HCT116 (cell line): ENCODE results near the gene ABL2. TPM values are rescaled to one million over a fixed set of nuclear protein-coding genes. Genes with fewer than 3 reads are reported as not detected.

ENCODE experiments used
- ATAC-seq: fragments of 200-7000 bp; cut with Tn5 transposase; 2 replicates; pipeline ENCODE4 v1.9.1; 2020; ENCODE audit warnings: mild to moderate bottlenecking, moderate library complexity
- BruUV-seq: library from RNA; stranded (reverse); fragments of 400-500 nt; replicated peaks from 2 replicates; lab custom pipeline; 2021; lab: Mats Ljungman, UMichigan
- CTCF ChIA-PET: fragments of 300-600 bp; sonication (Branson Sonifier 250); formaldehyde crosslinking; loops from one replicate; lab custom pipeline; 2021; ENCODE audit warnings: antibody characterized with exemption; lab: Charles Lee
- POLR2A ChIA-PET: fragments of 300-600, 350-600 bp; sonication (Branson Sonifier 250); formaldehyde crosslinking; loops from one replicate; lab custom pipeline; 2021; ENCODE audit warnings: antibody characterized with exemption; lab: Charles Lee
- RAD21 ChIA-PET, 2 experiments: fragments of 300-600 bp; sonication (Branson Sonifier 250); formaldehyde crosslinking; loops; one replicate each; lab custom pipeline; 2023; ENCODE audit warnings: low total read pairs in 2 of 2; ENCODE audit not compliant: uncharacterized antibody in 2 of 2, unreplicated experiment in 2 of 2, low non-redundant PET in 1 of 2; lab: Charles Lee
- DNase-seq: peaks from one replicate; pipeline ENCODE4 v3.0.0-alpha.2; 2010; ENCODE audit warnings: low read depth, low spot score
- H2AFZ ChIP-seq: fragments of 200-600 bp; shearing (Covaris generic), sonication (generic); 2 replicates; pipeline ENCODE4 v1.6.1; 2017; ENCODE audit warnings: low read depth, mixed run types, mixed read lengths, antibody characterized with exemption, low read length; ENCODE audit not compliant: poor library complexity, severe bottlenecking
- H3K27ac ChIP-seq: 2 replicates; pipeline ENCODE4 v1.5.1; 2012; ENCODE audit warnings: low read depth, low read length
- H3K27me3 ChIP-seq: fragments of 200-600 bp; sonication (generic); 2 replicates; pipeline ENCODE4 v1.6.1; 2016; ENCODE audit warnings: mixed run types, low read length, mixed read lengths; ENCODE audit not compliant: insufficient read depth
- H3K36me3 ChIP-seq, 2 experiments: fragments of 200-500 bp in 1 of 2; fragments of 200-600 bp in 1 of 2; sonication (Bioruptor generic) in 1 of 2; sonication (generic) in 1 of 2; 2 replicates each; pipeline versions ENCODE4 v1.5.1 to v1.6.1; 2014 to 2016; ENCODE audit warnings: low read length in 2 of 2, inconsistent platforms in 1 of 2, mixed read lengths in 1 of 2, mixed run types in 1 of 2; ENCODE audit not compliant: insufficient read depth in 2 of 2, control insufficient read depth in 1 of 2
- H3K4me1 ChIP-seq, 2 experiments: fragments of 200-600 bp in 1 of 2; sonication (generic) in 1 of 2; 2 replicates each; pipeline versions ENCODE4 v1.5.1 to v1.6.1; 2012 to 2017; ENCODE audit warnings: low read length in 2 of 2, inconsistent platforms in 1 of 2, mild to moderate bottlenecking in 1 of 2, mixed read lengths in 1 of 2, mixed run types in 1 of 2, moderate library complexity in 1 of 2; ENCODE audit not compliant: insufficient read depth in 2 of 2, control insufficient read depth in 1 of 2
- H3K4me2 ChIP-seq: fragments of 200-600 bp; sonication (generic); 2 replicates; pipeline ENCODE4 v1.6.1; 2017; ENCODE audit warnings: mixed run types, low read length, mixed read lengths
- H3K4me3 ChIP-seq, 2 experiments: fragments of 200-600 bp in 1 of 2; sonication (generic) in 1 of 2; replicated peaks in 1 of 2; 2 replicates each; pipeline ENCODE4 v1.5.1; 2011 to 2016; ENCODE audit warnings: low read length in 2 of 2, control low read depth in 1 of 2, low read depth in 1 of 2, mild to moderate bottlenecking in 1 of 2, mixed read lengths in 1 of 2, mixed run types in 1 of 2
- H3K79me2 ChIP-seq: fragments of 200-600 bp; sonication (generic); 2 replicates; pipeline ENCODE4 v1.6.1; 2017; ENCODE audit warnings: mild to moderate bottlenecking, mixed run types, low read length, moderate library complexity, mixed read lengths; ENCODE audit not compliant: insufficient read depth
- H3K9ac ChIP-seq: fragments of 200-600 bp; sonication (generic); 2 replicates; pipeline ENCODE4 v1.6.1; 2016; ENCODE audit warnings: low read length, mixed read lengths
- H3K9me2 ChIP-seq: fragments of 200-600 bp; sonication (generic), shearing (Covaris generic); 2 replicates; pipeline ENCODE4 v1.6.1; 2017; ENCODE audit warnings: mixed run types, mild to moderate bottlenecking, moderate library complexity; ENCODE audit not compliant: insufficient read depth
- H3K9me3 ChIP-seq, 2 experiments: fragments of 200-500 bp in 1 of 2; fragments of 200-600 bp in 1 of 2; sonication (Bioruptor generic) in 1 of 2; sonication (generic) in 1 of 2; 2 replicates each; pipeline ENCODE4 v1.6.1; 2014 to 2017; ENCODE audit warnings: low read length in 2 of 2, mixed read lengths in 2 of 2, inconsistent platforms in 1 of 2, low read depth in 1 of 2, mild to moderate bottlenecking in 1 of 2, mixed run types in 1 of 2, moderate library complexity in 1 of 2; ENCODE audit not compliant: control insufficient read depth in 1 of 2, insufficient read depth in 1 of 2
- H4K20me1 ChIP-seq: fragments of 200-600 bp; sonication (generic), shearing (Covaris generic); 2 replicates; pipeline ENCODE4 v1.6.1; 2017; ENCODE audit warnings: mixed run types, mild to moderate bottlenecking, moderate library complexity; ENCODE audit not compliant: insufficient read depth
- CBX3 ChIP-seq: IDR thresholded peaks from 2 replicates; pipeline ENCODE4 v1.6.1; 2012; ENCODE audit warnings: low read depth
- CEBPB ChIP-seq: IDR thresholded peaks from 2 replicates; pipeline ENCODE4 v1.6.1; 2012; ENCODE audit warnings: low read depth
- EGR1 ChIP-seq: IDR thresholded peaks from 2 replicates; pipeline ENCODE4 v1.6.1; 2012; ENCODE audit warnings: low read depth
- ELF1 ChIP-seq: IDR thresholded peaks from 2 replicates; pipeline ENCODE4 v1.6.1; 2012; ENCODE audit warnings: low read depth, borderline replicate concordance
- EZH2 ChIP-seq: fragments of 200-600 bp; sonication (generic); IDR thresholded peaks from 2 replicates; pipeline ENCODE4 v1.6.1; 2017; ENCODE audit warnings: antibody characterized with exemption, mixed run types
- EZH2phosphoT487 ChIP-seq: fragments of 200-600 bp; IDR thresholded peaks from 2 replicates; pipeline ENCODE4 v1.6.1; 2018; ENCODE audit warnings: antibody characterized with exemption, borderline replicate concordance
- FOSL1 ChIP-seq: IDR thresholded peaks from 2 replicates; pipeline ENCODE4 v1.6.1; 2012; ENCODE audit warnings: low read depth
- JUND ChIP-seq: IDR thresholded peaks from 2 replicates; pipeline ENCODE4 v1.6.1; 2012
- MAX ChIP-seq: IDR thresholded peaks from 2 replicates; pipeline ENCODE4 v1.6.1; 2012
- POLR2A ChIP-seq: IDR thresholded peaks from 2 replicates; pipeline ENCODE4 v1.7.0; 2011; ENCODE audit warnings: borderline replicate concordance; ENCODE audit not compliant: insufficient read depth, insufficient read length; ENCODE audit errors: extremely low read depth
- POLR2AphosphoS5 ChIP-seq: IDR thresholded peaks from 2 replicates; pipeline ENCODE4 v1.6.1; 2011; ENCODE audit warnings: mild to moderate bottlenecking, low read depth, low read length, moderate library complexity
- RAD21 ChIP-seq: IDR thresholded peaks from 2 replicates; pipeline ENCODE4 v1.6.1; 2012; ENCODE audit warnings: low read depth, mild to moderate bottlenecking
- SIN3A ChIP-seq: IDR thresholded peaks from 2 replicates; pipeline ENCODE4 v1.6.1; 2012; ENCODE audit warnings: low read depth
- TCF7L2 ChIP-seq: IDR thresholded peaks from 2 replicates; pipeline ENCODE4 v1.7.0; 2011; ENCODE audit warnings: borderline replicate concordance, inconsistent platforms; ENCODE audit not compliant: insufficient read depth, insufficient read length; ENCODE audit errors: extremely low read depth
- YY1 ChIP-seq: IDR thresholded peaks from 2 replicates; pipeline ENCODE4 v1.6.1; 2011; ENCODE audit warnings: low read length, low read depth, moderate library complexity, mild to moderate bottlenecking; ENCODE audit not compliant: insufficient replicate concordance; ENCODE audit errors: extremely low read depth
- intact Hi-C: fragments of 100-400 bp; cut with micrococcal nuclease; formaldehyde crosslinking; loops from 2 replicates; pipeline ENCODE4 v1.10.0; 2022
- total RNA-seq: library from RNA; stranded (reverse); gene quantifications from one replicate; pipeline ENCODE4 v1.2.1, GENCODE V29; 2021; ENCODE audit not compliant: unreplicated experiment
- TF ChIP-seq, protein P1 (sequence below): IDR thresholded peaks from 2 replicates; pipeline ENCODE4 v1.6.1; 2011; ENCODE audit warnings: mild to moderate bottlenecking, low read length, moderate library complexity; ENCODE audit not compliant: insufficient replicate concordance; ENCODE audit errors: extremely low read depth
- TF ChIP-seq, protein P2 (sequence below): IDR thresholded peaks from 2 replicates; pipeline ENCODE4 v1.6.1; 2012

ABL2 gene
- total RNA-seq, 1 experiment from 2014 or later = 22.9 TPM

DNA sequence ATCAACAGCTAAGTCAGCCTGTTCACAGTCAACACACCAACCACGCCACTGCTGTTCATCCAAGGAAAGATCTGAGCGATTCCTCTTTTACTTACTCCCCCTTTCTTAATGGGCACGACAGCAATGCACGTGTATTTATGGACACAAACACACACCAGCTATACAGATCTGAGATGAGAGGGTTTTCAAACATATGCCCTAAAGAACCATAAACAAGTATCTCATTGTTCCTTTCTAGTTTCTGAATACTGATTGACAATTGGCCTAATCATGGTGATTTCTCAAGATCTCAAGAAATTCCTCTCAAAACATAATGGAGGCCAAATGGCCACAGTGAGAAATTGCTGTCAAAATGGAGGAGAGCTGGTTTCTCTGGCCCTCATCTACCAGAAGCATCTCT, 129.6 kb downstream of the ABL2 start:
- Histone ChIP-seq H3K36me3 (peaks cover 0 to 13% of the 10 kb centered on the region in 2 experiments; a peak in 3 of 4 replicates), H2AFZ (no peak overlapping the region), H3K79me2 (peaks cover 5% of the 10 kb centered on the region; the same call in 1 of the 2 replicates), H3K4me3 (no peak overlapping the region), H3K27ac (no peak overlapping the region), H3K9me3 (no peaks in the 10 kb centered on the region), H3K27me3 (no peaks in the 10 kb centered on the region), H3K4me2 (no peak overlapping the region), H3K4me1 (no peaks in the 10 kb centered on the region), H3K9me2 (no peaks in the 10 kb centered on the region), H4K20me1 (no peaks in the 10 kb centered on the region), H3K9ac (no peak overlapping the region)
- no TSS peak for BruUV-seq
- POLR2A ChIA-PET = no interaction called here
- RAD21 ChIA-PET = no interaction called here
- ATAC-seq (no peak), DNase-seq (no peak)
- CTCF ChIA-PET = no interaction called here
- intact Hi-C loops = no loop called here
- no peak for TF ChIP-seq YY1
- TF ChIP-seq POLR2A = no peak
- TF ChIP-seq JUND = no peak
- TF ChIP-seq EZH2phosphoT487 = no peak
- no peak for TF ChIP-seq SIN3A
- no peak for TF ChIP-seq MAX
- no peak for TF ChIP-seq EGR1
- TF ChIP-seq EZH2 = no peak
- no peak for TF ChIP-seq TCF7L2
- TF ChIP-seq, protein P1, sequence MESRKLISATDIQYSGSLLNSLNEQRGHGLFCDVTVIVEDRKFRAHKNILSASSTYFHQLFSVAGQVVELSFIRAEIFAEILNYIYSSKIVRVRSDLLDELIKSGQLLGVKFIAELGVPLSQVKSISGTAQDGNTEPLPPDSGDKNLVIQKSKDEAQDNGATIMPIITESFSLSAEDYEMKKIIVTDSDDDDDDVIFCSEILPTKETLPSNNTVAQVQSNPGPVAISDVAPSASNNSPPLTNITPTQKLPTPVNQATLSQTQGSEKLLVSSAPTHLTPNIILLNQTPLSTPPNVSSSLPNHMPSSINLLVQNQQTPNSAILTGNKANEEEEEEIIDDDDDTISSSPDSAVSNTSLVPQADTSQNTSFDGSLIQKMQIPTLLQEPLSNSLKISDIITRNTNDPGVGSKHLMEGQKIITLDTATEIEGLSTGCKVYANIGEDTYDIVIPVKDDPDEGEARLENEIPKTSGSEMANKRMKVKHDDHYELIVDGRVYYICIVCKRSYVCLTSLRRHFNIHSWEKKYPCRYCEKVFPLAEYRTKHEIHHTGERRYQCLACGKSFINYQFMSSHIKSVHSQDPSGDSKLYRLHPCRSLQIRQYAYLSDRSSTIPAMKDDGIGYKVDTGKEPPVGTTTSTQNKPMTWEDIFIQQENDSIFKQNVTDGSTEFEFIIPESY = no peak
- no peak for TF ChIP-seq POLR2AphosphoS5
- TF ChIP-seq CEBPB = no peak
- no peak for TF ChIP-seq RAD21
- TF ChIP-seq CBX3 = no peak
- TF ChIP-seq FOSL1 = no peak
- TF ChIP-seq, protein P2, sequence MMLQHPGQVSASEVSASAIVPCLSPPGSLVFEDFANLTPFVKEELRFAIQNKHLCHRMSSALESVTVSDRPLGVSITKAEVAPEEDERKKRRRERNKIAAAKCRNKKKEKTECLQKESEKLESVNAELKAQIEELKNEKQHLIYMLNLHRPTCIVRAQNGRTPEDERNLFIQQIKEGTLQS = no peak
- no peak for TF ChIP-seq ELF1
